Measurements from ENCODE around the gene MSL1. TPM values are rescaled to one million over a fixed set of nuclear protein-coding genes. Genes with fewer than 3 reads are reported as not detected.
A peak's percentile ranks its signal among the peaks of the same experiment; 100 is the strongest.

Gene MSL1
- total and polyA plus RNA-seq, 2 of the 13 experiments (the other 11 are each of a cell fraction or from before 2014, with no cell fraction given), result 63.8 to 88.5 TPM

GRCh38 chr17:40086150-40087044 lies 35.4 kb upstream of the MSL1 start (continued):
- TF ChIP-seq NFE2 (CRISPR knock-in tag; IDR thresholded peaks at IDR 0.05), result no peak
- no peak for TF ChIP-seq ATF7-NPFF (CRISPR knock-in tag; IDR thresholded peaks at IDR 0.05; ENCODE audit: low read depth)
- peak; percentile 44; the same call in 1 of the 2 replicates for TF ChIP-seq GFI1 (CRISPR knock-in tag; IDR thresholded peaks at IDR 0.05; ENCODE audit: borderline replicate concordance)
- TF ChIP-seq IRF2 (CRISPR knock-in tag; IDR thresholded peaks at IDR 0.05), result 0 out of 2 replicates have a peak, but pooled peaks have one; percentile 30
- peak; percentile 19 for TF ChIP-seq ZNF883 (CRISPR knock-in tag; IDR thresholded peaks at IDR 0.05; ENCODE audit: not compliant biosample characterization)
- TF ChIP-seq SALL1 (CRISPR knock-in tag; IDR thresholded peaks at IDR 0.05), result peak; percentile 49; the same call in 1 of the 2 replicates
- TF ChIP-seq ZNF776 (CRISPR knock-in tag; IDR thresholded peaks at IDR 0.05), result no peak
- no peak for TF ChIP-seq POGK (CRISPR knock-in tag; conservative IDR thresholded peaks at IDR 0.05)
- peak; percentile 95 for TF ChIP-seq THRA (CRISPR knock-in tag; IDR thresholded peaks at IDR 0.05; ENCODE audit: borderline replicate concordance)
- TF ChIP-seq NR2F1 (CRISPR knock-in tag; IDR thresholded peaks at IDR 0.05), result 0 out of 4 replicates have a peak, but pooled peaks of 1 of the 2 experiments have one; percentile 7
- TF ChIP-seq THYN1 (CRISPR knock-in tag; IDR thresholded peaks at IDR 0.05; ENCODE audit: borderline replicate concordance, low read depth), result no peak
- 0 out of 2 replicates have a peak, but pooled peaks have one; percentile 33 for TF ChIP-seq KMT2A (CRISPR knock-in tag; IDR thresholded peaks at IDR 0.05)
- TF ChIP-seq, protein P1, sequence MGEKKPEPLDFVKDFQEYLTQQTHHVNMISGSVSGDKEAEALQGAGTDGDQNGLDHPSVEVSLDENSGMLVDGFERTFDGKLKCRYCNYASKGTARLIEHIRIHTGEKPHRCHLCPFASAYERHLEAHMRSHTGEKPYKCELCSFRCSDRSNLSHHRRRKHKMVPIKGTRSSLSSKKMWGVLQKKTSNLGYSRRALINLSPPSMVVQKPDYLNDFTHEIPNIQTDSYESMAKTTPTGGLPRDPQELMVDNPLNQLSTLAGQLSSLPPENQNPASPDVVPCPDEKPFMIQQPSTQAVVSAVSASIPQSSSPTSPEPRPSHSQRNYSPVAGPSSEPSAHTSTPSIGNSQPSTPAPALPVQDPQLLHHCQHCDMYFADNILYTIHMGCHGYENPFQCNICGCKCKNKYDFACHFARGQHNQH (CRISPR knock-in tag; IDR thresholded peaks at IDR 0.05), result 0 out of 2 replicates have a peak, but pooled peaks have one; percentile 39
- TF ChIP-seq ZNF274 (CRISPR knock-in tag; IDR thresholded peaks at IDR 0.05), result 0 out of 2 replicates have a peak, but pooled peaks have one; percentile 50
- TF ChIP-seq, protein P2, sequence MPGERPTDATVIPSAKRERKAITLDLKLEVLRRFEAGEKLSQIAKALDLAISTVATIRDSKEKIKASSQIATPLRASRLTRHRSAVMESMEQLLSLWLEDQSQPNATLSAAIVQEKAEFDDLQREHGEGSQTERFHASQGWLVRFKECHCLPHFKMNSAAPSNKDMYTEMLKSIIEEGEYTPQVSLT (CRISPR knock-in tag; IDR thresholded peaks at IDR 0.05; ENCODE audit: borderline replicate concordance, low read depth), result no peak
- peak; percentile 91 for TF ChIP-seq CTCF (CRISPR knock-in tag; IDR thresholded peaks at IDR 0.05)
- peak; percentile 57; the same call in 1 of the 2 replicates for TF ChIP-seq ZNF768 (CRISPR knock-in tag; IDR thresholded peaks at IDR 0.05)
- TF ChIP-seq ZSCAN21 (CRISPR knock-in tag; IDR thresholded peaks at IDR 0.05; ENCODE audit: borderline replicate concordance), result no peak
